Measurements from ENCODE around the gene CLDN8.

GRCh38 chr21:30232011-30232410, 16.1 kb upstream of the CLDN8 start:
- TF ChIP-seq YY1 (IDR thresholded peaks at IDR 0.05; ENCODE audit: low read depth, low read length) (no peak), ASH2L (IDR thresholded peaks at IDR 0.05; ENCODE audit: borderline replicate concordance, low read depth) (no peak), SIN3A (IDR thresholded peaks at IDR 0.05; ENCODE audit: low read depth, low read length) (no peak), EZH2 (IDR thresholded peaks at IDR 0.05; ENCODE audit: borderline replicate concordance, control insufficient read depth, low read depth, low read length) (no peak), CTCF (IDR thresholded peaks at IDR 0.05 in 2 of 3, conservative IDR thresholded peaks at IDR 0.05 in 1 of 3; ENCODE audit: control insufficient read depth in 2 of 3, extremely low read depth in 1 of 3, insufficient read depth in 1 of 3, low read depth in 3 of 3, low read length in 3 of 3) (no peak), ZNF207 (IDR thresholded peaks at IDR 0.05; ENCODE audit: borderline replicate concordance) (no peak), TARDBP (IDR thresholded peaks at IDR 0.05; ENCODE audit: borderline replicate concordance) (no peak), GABPA (IDR thresholded peaks at IDR 0.05; ENCODE audit: low read depth) (no peak), POLR2AphosphoS2 (IDR thresholded peaks at IDR 0.05; ENCODE audit: low read depth, low read length) (no peak), CREM (IDR thresholded peaks at IDR 0.05; ENCODE audit: low read depth) (no peak)
